GM19438 (cell line): ENCODE data around the gene RARA.

ENCODE experiments used
- ATAC-seq: cut with Tn5 transposase; IDR thresholded peaks from one replicate; pipeline ENCODE4 v1.9.1; 2021; ENCODE audit warnings: low read depth; ENCODE audit not compliant: unreplicated experiment

The RARA gene

DNA sequence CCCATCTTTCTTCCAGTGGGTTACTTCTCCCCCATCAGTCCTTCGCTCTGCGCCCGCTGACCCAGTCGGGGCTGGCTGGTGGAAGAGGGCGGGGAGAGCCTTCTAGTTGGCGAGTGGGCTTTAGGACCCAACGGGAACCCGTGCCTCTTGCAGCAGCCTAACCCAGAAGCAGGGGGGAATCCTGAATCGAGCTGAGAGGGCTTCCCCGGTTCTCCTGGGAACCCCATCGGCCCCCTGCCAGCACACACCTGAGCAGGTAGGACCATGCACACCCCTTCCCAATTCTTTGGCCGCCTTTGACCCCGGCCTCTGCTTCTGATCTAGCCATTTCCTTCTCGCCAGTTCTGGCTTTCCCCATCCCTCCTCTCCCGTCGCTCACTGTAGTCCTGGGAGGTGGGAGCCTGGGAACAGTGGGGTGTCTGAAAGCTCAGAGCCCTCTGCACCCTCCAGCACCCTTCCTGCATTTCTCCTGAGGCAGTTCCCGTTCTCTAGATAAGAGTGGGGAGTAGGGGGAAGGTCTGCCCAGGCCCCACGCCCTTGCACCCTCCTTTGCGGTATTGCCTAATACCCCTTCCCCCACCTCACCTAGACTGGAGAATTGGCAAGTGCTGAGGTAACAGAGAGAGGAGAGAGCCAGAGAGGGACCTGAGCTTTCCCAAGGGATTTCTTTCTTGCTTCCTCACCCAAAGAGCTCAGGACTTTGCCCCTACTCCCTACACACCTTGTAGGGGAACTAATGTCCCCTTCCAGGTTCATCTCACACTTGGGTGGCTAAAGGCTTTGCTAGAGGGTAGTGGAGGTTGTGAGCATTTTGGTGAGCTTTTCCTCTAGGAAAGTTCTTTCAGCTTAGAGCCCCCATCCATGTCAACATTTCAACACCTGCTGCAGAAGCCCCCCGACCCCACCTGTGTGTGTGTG is at the start of gene RARA:
Gene RARA (plus strand): TSS at position 150 of the 918 bp plus-strand sequence. CDS start 22,039 bp downstream, outside the sequence.
- no peak for ATAC-seq

DNA sequence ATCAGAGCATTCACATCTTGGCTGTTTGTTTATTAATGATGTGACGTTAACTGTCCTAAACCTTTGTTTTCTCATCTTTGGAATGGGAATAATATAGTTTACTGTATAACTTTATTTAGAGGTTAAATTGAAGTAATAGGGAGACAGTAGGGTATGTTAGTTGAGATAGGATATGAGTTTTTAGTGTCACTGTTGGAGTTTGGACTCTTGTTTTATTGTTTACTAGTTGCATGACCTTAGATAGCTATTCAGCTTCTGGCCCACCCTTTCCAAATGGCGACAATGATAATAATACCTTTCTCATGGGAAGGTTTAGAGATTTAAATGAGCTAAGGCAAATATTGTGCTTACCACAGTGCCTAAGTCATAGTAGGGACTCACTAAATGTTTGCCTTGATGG is 49.5 kb upstream of the RARA start:
- no peak for ATAC-seq

- ATAC-seq: no peak
Measured at GRCh38 chr17:40260528-40260927, 48.5 kb upstream of the RARA start.

DNA sequence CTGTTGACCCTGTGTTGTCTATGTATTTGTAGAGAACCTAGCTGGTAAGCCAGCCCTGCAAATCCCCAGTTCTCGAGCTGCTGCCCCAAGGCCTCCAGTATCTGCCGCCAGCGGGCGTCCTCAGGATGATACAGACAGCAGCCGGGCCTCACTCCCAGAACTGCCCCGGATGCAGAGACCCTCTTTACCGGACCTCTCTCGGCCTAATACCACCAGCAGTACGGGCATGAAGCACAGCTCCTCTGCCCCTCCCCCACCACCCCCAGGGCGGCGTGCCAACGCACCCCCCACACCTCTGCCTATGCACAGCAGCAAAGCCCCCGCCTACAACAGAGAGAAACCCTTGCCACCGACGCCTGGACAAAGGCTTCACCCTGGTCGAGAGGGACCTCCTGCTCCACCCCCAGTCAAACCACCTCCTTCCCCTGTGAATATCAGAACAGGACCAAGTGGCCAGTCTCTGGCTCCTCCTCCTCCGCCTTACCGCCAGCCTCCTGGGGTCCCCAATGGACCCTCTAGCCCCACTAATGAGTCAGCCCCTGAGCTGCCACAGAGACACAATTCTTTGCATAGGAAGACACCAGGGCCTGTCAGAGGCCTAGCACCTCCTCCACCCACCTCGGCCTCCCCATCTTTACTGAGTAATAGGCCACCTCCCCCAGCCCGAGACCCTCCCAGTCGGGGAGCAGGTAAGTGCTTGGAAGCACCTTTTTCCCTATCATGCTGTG is 44.4 kb upstream of the RARA start:
- ATAC-seq: no peak

GRCh38 chr17:40265337-40265736 is 43.6 kb upstream of the RARA start:
- no peak for ATAC-seq

DNA sequence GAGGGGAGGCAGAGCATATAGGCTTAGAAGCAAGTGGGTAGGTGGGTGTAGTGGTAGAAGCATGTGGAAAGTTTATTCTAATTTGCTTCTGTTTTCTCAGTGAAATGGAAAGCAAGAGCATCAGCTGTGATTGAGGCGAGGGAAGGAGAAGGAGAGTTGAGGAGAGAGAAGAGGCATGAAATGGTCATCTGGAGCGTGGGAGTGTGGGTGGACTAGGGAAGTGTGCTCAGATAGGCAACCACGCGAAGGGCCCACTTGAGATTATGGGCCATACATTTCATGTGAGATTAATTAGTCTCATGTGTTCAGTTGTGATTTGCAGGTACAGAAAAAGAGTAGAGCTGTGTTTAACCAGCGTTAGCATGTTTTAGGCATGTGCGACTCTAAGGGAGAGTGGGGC is 42.1 kb upstream of the RARA start:
- no peak for ATAC-seq

- ATAC-seq: no peak
Measured at GRCh38 chr17:40268141-40268712, 40.8 kb upstream of the RARA start.

DNA sequence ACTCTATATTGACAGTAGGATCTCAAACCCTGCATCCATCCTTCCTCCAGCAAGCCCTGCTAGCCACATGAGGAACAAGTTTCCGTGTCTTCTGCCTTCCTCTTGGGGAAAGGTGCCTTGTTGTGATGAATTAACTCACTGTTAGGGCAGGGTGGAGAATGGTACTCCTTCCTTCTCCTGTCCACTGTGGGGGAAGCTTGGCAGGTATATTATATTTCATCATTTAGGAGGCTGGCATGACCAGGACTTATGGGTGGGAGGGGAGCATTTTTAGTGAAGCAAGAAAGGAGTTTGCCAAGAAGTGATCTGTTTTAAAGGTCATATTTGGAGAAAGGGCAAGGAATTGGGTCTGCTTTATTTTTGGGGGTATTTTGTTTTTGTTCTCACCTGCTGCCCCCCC is 30.6 kb upstream of the RARA start:
- ATAC-seq: no peak

DNA sequence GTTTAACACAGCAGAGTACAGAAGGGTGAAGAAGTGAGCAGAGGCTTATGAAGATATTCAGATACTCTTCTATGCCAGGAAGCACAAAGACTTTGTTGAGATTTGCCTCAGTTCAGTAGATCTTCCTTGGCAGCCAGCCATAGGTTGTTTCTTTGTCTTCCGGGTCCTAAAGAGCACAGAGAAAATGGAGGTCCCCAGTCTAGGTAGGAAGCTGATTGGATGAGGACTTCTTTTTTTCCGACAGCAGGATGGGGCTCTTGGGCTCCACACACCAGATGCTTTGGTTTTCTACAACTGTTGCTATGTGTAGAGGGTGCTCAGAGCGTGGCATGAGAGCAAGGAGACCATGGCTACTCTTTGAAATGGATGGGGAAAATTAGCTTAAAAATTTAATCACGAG is 29.6 kb upstream of the RARA start:
- ATAC-seq: no peak

GRCh38 chr17:40281663-40282062 is 27.3 kb upstream of the RARA start:
- ATAC-seq: no peak

GRCh38 chr17:40283662-40284061 is 25.3 kb upstream of the RARA start:
- ATAC-seq: no peak

DNA sequence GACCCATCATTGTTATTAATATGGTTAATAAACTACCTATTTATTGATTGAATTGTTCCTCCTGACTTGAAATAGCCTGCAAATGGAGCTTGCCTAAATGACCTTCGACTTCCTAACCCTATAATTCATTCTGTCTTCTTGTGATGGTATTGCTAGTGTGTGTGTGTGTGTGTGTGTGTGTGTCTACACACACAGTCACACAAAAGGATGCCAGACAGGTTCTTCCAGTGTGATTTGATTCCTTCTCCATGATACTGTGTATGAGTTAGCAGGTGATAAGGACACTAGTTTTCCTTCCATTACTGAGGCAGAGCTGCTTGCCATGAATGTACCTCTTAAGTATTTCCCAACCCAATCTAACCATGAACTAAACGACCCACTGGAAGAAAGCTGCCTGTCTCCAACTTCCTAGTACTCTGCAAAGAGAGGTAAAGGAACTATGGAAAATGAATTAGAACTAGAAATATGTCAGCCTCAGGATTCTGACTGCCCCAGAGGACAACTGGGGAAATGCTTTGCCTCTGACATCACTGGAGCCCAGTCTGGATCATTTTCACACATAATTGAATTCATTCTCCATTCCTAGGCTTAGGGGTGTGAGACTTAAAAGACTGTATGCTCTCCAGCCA is 24.8 kb upstream of the RARA start:
- no peak for ATAC-seq

GRCh38 chr17:40286473-40286872 is 22.5 kb upstream of the RARA start:
- ATAC-seq: no peak

DNA sequence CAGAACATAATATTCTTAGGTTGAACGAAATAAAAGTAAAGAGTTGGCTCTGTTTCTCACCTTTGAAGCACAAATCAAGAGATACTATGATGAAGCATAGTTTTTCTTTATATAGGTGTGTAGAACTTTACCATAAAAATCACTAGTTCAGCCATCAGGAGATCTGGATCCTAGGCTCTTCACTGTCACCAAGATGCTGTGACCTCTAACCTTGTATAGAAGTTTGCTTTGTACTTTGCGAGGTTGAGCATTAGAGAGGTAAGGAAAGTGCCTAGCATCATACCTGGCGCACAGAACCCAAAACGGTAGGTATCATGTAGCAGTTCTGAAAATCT is 21.9 kb upstream of the RARA start:
- no peak for ATAC-seq

GRCh38 chr17:40287494-40288369 is 21.2 kb upstream of the RARA start, which contains the start of gene CDC6:
CDC6 (plus strand) TSS chr17:40287879; CDS start chr17:40289421, 1,542 bp downstream.
- peak; percentile 94 for ATAC-seq

- no peak for ATAC-seq
Measured at GRCh38 chr17:40290629-40291280, 18.2 kb upstream of the RARA start.

DNA sequence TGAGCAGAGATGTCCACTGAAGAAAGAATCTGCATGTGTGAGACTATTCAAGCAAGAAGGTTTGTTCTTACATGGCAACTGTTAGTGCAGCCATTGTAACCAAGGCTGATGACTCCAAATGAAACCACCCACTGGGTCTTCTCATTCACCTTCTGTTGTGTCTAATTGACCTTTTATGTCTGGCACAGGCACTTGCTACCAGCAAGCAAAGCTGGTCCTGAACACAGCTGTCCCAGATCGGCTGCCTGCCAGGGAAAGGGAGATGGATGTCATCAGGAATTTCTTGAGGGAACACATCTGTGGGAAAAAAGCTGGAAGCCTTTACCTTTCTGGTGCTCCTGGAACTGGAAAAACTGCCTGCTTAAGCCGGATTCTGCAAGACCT is 17.7 kb upstream of the RARA start:
- ATAC-seq: no peak

DNA sequence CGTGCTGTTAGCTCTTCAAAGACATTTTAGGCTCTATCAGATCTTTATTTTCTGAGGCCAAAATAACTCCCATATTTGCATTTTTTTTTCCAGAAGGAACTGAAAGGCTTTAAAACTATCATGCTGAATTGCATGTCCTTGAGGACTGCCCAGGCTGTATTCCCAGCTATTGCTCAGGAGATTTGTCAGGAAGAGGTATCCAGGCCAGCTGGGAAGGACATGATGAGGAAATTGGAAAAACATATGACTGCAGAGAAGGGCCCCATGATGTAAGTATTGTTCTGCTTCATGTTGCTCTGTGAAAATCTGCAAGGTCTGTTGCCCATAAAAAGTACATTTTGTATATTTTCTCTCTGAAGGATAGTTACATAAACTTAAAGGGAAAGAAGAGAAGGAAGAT is 15.6 kb upstream of the RARA start:
- ATAC-seq: no peak
